Measurements from ENCODE around the gene RNU7-1.

- TF ChIP-seq CTCF (conservative IDR thresholded peaks at IDR 0.05) (no peak), ZFX (IDR thresholded peaks at IDR 0.05) (no peak)
Measured at GRCh38 chr12:6899427-6899826, 44.2 kb upstream of the RNU7-1 start.
